NB4 (cell line): ENCODE measurements around the gene ZNF423.

Experiments used
- CTCF ChIP-seq: IDR thresholded peaks from one replicate; pipeline ENCODE4 v1.5.1; 2012; ENCODE audit warnings: low read depth, low read length
- POLR2A ChIP-seq: IDR thresholded peaks from 2 replicates; pipeline ENCODE4 v1.6.1; 2011; ENCODE audit warnings: mild to moderate bottlenecking; ENCODE audit not compliant: insufficient read length; ENCODE audit errors: extremely low read depth

DNA sequence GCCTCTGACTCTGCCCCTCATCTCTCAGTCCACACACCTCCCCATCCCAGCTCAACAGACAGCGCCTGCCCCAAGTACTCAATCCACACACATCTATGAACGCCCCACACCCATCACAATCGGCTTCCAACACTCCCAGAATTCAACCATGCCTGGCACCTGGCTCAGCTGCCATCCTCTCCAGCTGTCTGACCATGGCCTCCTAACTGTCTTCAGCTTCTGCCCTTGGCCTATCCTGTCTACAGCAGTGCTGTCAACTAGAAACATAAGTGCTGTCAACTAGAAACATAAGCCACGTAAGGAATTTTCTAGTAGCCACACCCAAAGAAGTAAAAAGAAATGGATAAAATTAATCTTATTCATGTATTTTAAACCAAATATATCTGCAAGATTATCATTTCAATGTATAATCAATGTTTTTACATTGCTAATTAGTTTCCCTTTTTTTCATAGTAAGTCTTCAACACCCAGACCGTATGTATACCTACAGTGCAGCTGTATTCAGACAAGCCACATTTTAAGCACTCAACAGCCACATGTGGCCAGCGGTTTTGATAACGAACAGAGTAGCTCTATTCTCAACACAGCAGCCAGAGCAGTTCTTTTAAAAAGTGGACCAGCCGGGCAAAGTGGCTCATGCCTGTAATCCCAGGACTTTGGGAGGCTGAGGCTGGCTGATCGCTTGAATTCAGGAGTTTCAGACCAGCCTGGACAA lies 48.6 kb upstream of the ZNF423 start:
- no peak for TF ChIP-seq CTCF
- TF ChIP-seq POLR2A, result no peak
